ENCODE results near the gene PELI2.

- TF ChIP-seq, protein P1, sequence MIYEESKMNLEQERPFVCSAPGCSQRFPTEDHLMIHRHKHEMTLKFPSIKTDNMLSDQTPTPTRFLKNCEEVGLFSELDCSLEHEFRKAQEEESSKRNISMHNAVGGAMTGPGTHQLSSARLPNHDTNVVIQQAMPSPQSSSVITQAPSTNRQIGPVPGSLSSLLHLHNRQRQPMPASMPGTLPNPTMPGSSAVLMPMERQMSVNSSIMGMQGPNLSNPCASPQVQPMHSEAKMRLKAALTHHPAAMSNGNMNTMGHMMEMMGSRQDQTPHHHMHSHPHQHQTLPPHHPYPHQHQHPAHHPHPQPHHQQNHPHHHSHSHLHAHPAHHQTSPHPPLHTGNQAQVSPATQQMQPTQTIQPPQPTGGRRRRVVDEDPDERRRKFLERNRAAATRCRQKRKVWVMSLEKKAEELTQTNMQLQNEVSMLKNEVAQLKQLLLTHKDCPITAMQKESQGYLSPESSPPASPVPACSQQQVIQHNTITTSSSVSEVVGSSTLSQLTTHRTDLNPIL (CRISPR knock-in tag; IDR thresholded peaks at IDR 0.05; ENCODE audit: low read depth) = no peak
- no peak for TF ChIP-seq ZNF8 (CRISPR knock-in tag; IDR thresholded peaks at IDR 0.05)
- no peak for TF ChIP-seq ISL1 (CRISPR knock-in tag; IDR thresholded peaks at IDR 0.05)
- no peak for TF ChIP-seq ZFP3 (CRISPR knock-in tag; IDR thresholded peaks at IDR 0.05)
- no peak for TF ChIP-seq BACH2 (CRISPR knock-in tag; IDR thresholded peaks at IDR 0.05; ENCODE audit: borderline replicate concordance)
- TF ChIP-seq, protein P2, sequence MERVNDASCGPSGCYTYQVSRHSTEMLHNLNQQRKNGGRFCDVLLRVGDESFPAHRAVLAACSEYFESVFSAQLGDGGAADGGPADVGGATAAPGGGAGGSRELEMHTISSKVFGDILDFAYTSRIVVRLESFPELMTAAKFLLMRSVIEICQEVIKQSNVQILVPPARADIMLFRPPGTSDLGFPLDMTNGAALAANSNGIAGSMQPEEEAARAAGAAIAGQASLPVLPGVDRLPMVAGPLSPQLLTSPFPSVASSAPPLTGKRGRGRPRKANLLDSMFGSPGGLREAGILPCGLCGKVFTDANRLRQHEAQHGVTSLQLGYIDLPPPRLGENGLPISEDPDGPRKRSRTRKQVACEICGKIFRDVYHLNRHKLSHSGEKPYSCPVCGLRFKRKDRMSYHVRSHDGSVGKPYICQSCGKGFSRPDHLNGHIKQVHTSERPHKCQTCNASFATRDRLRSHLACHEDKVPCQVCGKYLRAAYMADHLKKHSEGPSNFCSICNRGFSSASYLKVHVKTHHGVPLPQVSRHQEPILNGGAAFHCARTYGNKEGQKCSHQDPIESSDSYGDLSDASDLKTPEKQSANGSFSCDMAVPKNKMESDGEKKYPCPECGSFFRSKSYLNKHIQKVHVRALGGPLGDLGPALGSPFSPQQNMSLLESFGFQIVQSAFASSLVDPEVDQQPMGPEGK (CRISPR knock-in tag; IDR thresholded peaks at IDR 0.05; ENCODE audit: borderline replicate concordance) = no peak
- no peak for TF ChIP-seq GLIS3 (CRISPR knock-in tag; IDR thresholded peaks at IDR 0.05)
- TF ChIP-seq PPARA (CRISPR knock-in tag; IDR thresholded peaks at IDR 0.05; ENCODE audit: borderline replicate concordance) = no peak
- no peak for TF ChIP-seq CSDC2 (CRISPR knock-in tag; IDR thresholded peaks at IDR 0.05)
- TF ChIP-seq ESRRG (CRISPR knock-in tag; IDR thresholded peaks at IDR 0.05) = no peak
- TF ChIP-seq TSHZ2 (CRISPR knock-in tag; IDR thresholded peaks at IDR 0.05) = no peak
- TF ChIP-seq SNAI2 (CRISPR knock-in tag; IDR thresholded peaks at IDR 0.05) = no peak
- TF ChIP-seq, protein P3, sequence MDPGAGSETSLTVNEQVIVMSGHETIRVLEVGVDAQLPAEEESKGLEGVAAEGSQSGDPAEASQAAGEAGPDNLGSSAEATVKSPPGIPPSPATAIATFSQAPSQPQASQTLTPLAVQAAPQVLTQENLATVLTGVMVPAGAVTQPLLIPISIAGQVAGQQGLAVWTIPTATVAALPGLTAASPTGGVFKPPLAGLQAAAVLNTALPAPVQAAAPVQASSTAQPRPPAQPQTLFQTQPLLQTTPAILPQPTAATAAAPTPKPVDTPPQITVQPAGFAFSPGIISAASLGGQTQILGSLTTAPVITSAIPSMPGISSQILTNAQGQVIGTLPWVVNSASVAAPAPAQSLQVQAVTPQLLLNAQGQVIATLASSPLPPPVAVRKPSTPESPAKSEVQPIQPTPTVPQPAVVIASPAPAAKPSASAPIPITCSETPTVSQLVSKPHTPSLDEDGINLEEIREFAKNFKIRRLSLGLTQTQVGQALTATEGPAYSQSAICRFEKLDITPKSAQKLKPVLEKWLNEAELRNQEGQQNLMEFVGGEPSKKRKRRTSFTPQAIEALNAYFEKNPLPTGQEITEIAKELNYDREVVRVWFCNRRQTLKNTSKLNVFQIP (CRISPR knock-in tag; IDR thresholded peaks at IDR 0.05; ENCODE audit: borderline replicate concordance, low read depth) = no peak
Observed at GRCh38 chr14:56170877-56171422, 52.7 kb downstream of the PELI2 start.

All from SK-N-SH treated with all-trans-retinoic acid at 6 μM for 48 hours (cell line).